ENCODE data around the gene EDA.

EDA gene

DNA sequence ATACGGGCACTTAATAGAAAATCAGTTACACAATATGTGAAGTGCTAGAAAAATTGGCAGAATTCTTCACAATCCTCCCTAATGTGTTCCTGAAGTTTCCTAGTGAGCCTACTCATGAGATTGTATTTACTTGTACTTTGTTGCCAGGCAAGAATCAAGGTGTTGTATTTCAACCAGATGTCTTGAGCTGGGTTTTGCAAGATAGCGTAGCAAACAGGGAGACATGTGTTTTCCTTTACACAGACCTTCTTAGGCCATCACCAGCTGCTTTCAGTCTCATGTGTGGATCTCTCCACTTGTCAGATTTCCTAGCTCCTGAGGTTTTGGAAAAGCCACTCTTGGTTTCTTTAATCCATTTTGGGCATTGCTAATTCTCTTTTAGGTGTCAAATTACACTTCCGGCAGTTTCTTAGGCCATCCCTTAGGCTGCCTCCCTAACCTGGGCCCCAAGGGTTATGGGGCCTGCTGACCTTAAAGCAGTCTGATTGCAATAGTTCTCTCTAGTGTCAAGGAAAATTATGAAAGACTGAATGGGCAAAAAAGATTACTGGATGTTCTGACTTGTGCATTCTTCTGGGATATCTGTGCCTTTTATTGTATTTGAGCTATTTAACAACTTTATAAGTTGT, 12.2 kb upstream of the EDA start:
- no peak overlapping the region for H3K14ac ChIP-seq (ENCODE audit: low read length)
- no peak overlapping the region for H3K4ac ChIP-seq (ENCODE audit: low read length)
- no peak overlapping the region for H2BK5ac ChIP-seq (ENCODE audit: low read length)
- no peak overlapping the region for H4K8ac ChIP-seq (ENCODE audit: low read depth, low read length)
- no peaks in the 10 kb centered on the region for H3K9me3 ChIP-seq (replicated peaks in 1 of 2; ENCODE audit: control insufficient read depth in 2 of 2, insufficient read depth in 1 of 2, low read depth in 1 of 2, low read length in 2 of 2)
- peak overlapping the region; percentile 46 for H2AFZ ChIP-seq (ENCODE audit: low read length)
- no peaks in the 10 kb centered on the region for H3K36me3 ChIP-seq (replicated peaks in 1 of 2; ENCODE audit: control insufficient read depth in 2 of 2, insufficient read depth in 2 of 2, low read length in 2 of 2)
- H3K79me1 ChIP-seq (ENCODE audit: low read depth, low read length): no peaks in the 10 kb centered on the region
- H3K27ac ChIP-seq (replicated peaks; ENCODE audit: low read length): no peak overlapping the region
- H4K91ac ChIP-seq (ENCODE audit: low read depth, low read length, poor library complexity): no peak overlapping the region
- peaks cover 0 to 12% (median 0%) of the 10 kb centered on the region in 3 experiments for H3K27me3 ChIP-seq (ENCODE audit: control insufficient read depth in 3 of 3, insufficient read depth in 3 of 3, low read depth in 1 of 3, low read length in 3 of 3)
- no CpG with 5 or more reads among the region's 3 CpGs for WGBS, 2 donors (ENCODE audit: extremely low coverage in 2 of 2, insufficient read length in 2 of 2, insufficient replicate concordance in 1 of 2)
- no peak overlapping the region for H2AK5ac ChIP-seq (ENCODE audit: low read depth, low read length)
- no peak overlapping the region for H3K4me3 ChIP-seq (ENCODE audit: low read length in 2 of 2)
- H3K23ac ChIP-seq (ENCODE audit: low read depth, low read length, poor library complexity): no peak overlapping the region
- H3K9ac ChIP-seq (ENCODE audit: low read depth, low read length, poor library complexity): no peak overlapping the region
- no peak overlapping the region for H2BK12ac ChIP-seq (ENCODE audit: low read length)
- no peak overlapping the region for H3K18ac ChIP-seq (ENCODE audit: low read length)
- no peak overlapping the region for H2BK120ac ChIP-seq (ENCODE audit: low read depth, low read length)
- no peak overlapping the region for H2BK15ac ChIP-seq (ENCODE audit: low read length)
- H3K4me2 ChIP-seq (ENCODE audit: insufficient read depth, low read length, poor library complexity, severe bottlenecking): no peak overlapping the region
- no peak for DNase-seq (ENCODE audit: low spot score)
- peaks cover 0 to 3% of the 10 kb centered on the region in 2 donors for H3K4me1 ChIP-seq (ENCODE audit: control insufficient read depth in 2 of 2, insufficient read depth in 1 of 2, low read depth in 1 of 2, low read length in 2 of 2)

- Histone ChIP-seq H3K4me3 (ENCODE audit: low read length in 2 of 2) (no peak overlapping the region), H3K27ac (replicated peaks; ENCODE audit: low read length) (no peak overlapping the region), H4K8ac (ENCODE audit: low read depth, low read length) (no peak overlapping the region), H2BK5ac (ENCODE audit: low read length) (no peak overlapping the region), H3K18ac (ENCODE audit: low read length) (no peak overlapping the region), H3K23ac (ENCODE audit: low read depth, low read length, poor library complexity) (no peak overlapping the region), H3K4me1 (ENCODE audit: control insufficient read depth in 2 of 2, insufficient read depth in 1 of 2, low read depth in 1 of 2, low read length in 2 of 2) (peaks cover 0 to 3% of the 10 kb centered on the region in 2 donors), H2BK12ac (ENCODE audit: low read length) (no peak overlapping the region), H2BK120ac (ENCODE audit: low read depth, low read length) (no peak overlapping the region), H2AK5ac (ENCODE audit: low read depth, low read length) (no peak overlapping the region), H2BK15ac (ENCODE audit: low read length) (no peak overlapping the region), H3K79me1 (ENCODE audit: low read depth, low read length) (no peaks in the 10 kb centered on the region), H3K27me3 (ENCODE audit: control insufficient read depth in 3 of 3, insufficient read depth in 3 of 3, low read depth in 1 of 3, low read length in 3 of 3) (peaks cover 0 to 16% (median 0%) of the 10 kb centered on the region in 3 experiments), H3K9ac (ENCODE audit: low read depth, low read length, poor library complexity) (no peak overlapping the region), H2AFZ (ENCODE audit: low read length) (no peak overlapping the region), H4K91ac (ENCODE audit: low read depth, low read length, poor library complexity) (no peak overlapping the region), H3K14ac (ENCODE audit: low read length) (no peak overlapping the region), H3K4ac (ENCODE audit: low read length) (no peak overlapping the region), H3K9me3 (replicated peaks in 1 of 2; ENCODE audit: control insufficient read depth in 2 of 2, insufficient read depth in 1 of 2, low read depth in 1 of 2, low read length in 2 of 2) (no peaks in the 10 kb centered on the region), H3K4me2 (ENCODE audit: insufficient read depth, low read length, poor library complexity, severe bottlenecking) (no peak overlapping the region), H3K36me3 (replicated peaks in 1 of 2; ENCODE audit: control insufficient read depth in 2 of 2, insufficient read depth in 2 of 2, low read length in 2 of 2) (no peaks in the 10 kb centered on the region)
- DNase-seq (ENCODE audit: low spot score): no peak
- no CpG with 5 or more reads among the region's 4 CpGs for WGBS, 2 donors (ENCODE audit: extremely low coverage in 2 of 2, insufficient read length in 2 of 2, insufficient replicate concordance in 1 of 2)
Observed at GRCh38 chrX:69605521-69605920, 10.4 kb upstream of the EDA start.

DNA sequence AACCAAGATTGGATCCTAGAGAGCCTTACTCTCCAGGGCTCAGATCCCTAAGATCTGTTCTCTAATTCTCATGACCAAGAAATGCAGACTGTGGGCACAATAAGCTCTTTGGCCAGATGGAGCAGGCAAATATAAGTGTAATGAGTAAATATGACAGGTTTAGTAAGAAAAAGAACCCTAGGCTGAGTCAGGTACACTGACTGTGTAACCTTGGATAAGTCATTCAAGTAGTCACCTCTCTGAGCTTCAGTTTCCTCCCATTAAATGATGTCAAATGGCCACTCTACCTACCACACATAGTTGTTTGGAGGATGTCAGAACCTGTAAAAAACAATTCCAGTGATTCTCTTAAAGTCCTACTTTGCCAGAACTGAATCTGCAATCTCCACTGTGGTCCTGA, 8.3 kb upstream of the EDA start:
- H3K4me3 ChIP-seq (ENCODE audit: low read length in 2 of 2): no peak overlapping the region
- no peak overlapping the region for H2BK12ac ChIP-seq (ENCODE audit: low read length)
- H2BK5ac ChIP-seq (ENCODE audit: low read length): no peak overlapping the region
- DNase-seq (ENCODE audit: low spot score): no peak
- H2BK15ac ChIP-seq (ENCODE audit: low read length): no peak overlapping the region
- no peak overlapping the region for H4K91ac ChIP-seq (ENCODE audit: low read depth, low read length, poor library complexity)
- no peaks in the 10 kb centered on the region for H3K9me3 ChIP-seq (replicated peaks in 1 of 2; ENCODE audit: control insufficient read depth in 2 of 2, insufficient read depth in 1 of 2, low read depth in 1 of 2, low read length in 2 of 2)
- H4K8ac ChIP-seq (ENCODE audit: low read depth, low read length): no peak overlapping the region
- no peak overlapping the region for H3K23ac ChIP-seq (ENCODE audit: low read depth, low read length, poor library complexity)
- no peaks in the 10 kb centered on the region for H3K36me3 ChIP-seq (replicated peaks in 1 of 2; ENCODE audit: control insufficient read depth in 2 of 2, insufficient read depth in 2 of 2, low read length in 2 of 2)
- H3K79me1 ChIP-seq (ENCODE audit: low read depth, low read length): no peaks in the 10 kb centered on the region
- no peak overlapping the region for H3K4me2 ChIP-seq (ENCODE audit: insufficient read depth, low read length, poor library complexity, severe bottlenecking)
- no peak overlapping the region for H3K27ac ChIP-seq (replicated peaks; ENCODE audit: low read length)
- no peak overlapping the region for H2BK120ac ChIP-seq (ENCODE audit: low read depth, low read length)
- no peak overlapping the region for H3K4ac ChIP-seq (ENCODE audit: low read length)
- no peak overlapping the region for H3K9ac ChIP-seq (ENCODE audit: low read depth, low read length, poor library complexity)
- no peak overlapping the region for H2AFZ ChIP-seq (ENCODE audit: low read length)
- no peak overlapping the region for H3K14ac ChIP-seq (ENCODE audit: low read length)
- H2AK5ac ChIP-seq (ENCODE audit: low read depth, low read length): no peak overlapping the region
- peaks cover 0 to 9% (median 0%) of the 10 kb centered on the region in 3 experiments for H3K27me3 ChIP-seq (ENCODE audit: control insufficient read depth in 3 of 3, insufficient read depth in 3 of 3, low read depth in 1 of 3, low read length in 3 of 3)
- no peak overlapping the region for H3K18ac ChIP-seq (ENCODE audit: low read length)
- H3K4me1 ChIP-seq (ENCODE audit: control insufficient read depth in 2 of 2, insufficient read depth in 1 of 2, low read depth in 1 of 2, low read length in 2 of 2): peaks cover 0 to 3% of the 10 kb centered on the region in 2 donors

DNA sequence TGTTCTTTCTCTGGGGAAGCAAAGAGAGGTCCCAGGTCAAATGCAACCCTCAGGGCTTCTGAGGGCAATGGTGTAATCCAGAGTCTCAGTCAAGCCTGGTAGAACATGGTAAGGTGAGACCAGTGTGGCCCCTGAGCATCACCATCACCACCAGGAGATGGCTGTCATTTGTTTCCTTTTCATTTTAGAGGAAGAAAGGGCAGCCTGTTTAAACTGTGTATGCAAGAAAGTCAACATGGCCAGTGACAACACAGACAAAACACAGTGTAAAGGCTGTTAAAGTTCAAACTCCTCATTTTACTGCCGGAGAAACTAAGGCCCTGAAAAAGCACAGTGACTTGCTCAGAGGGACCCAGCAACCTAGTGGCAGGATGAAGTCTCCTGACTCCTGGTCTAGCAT, 2.0 kb upstream of the EDA start:
- H2BK5ac ChIP-seq (ENCODE audit: low read length): no peak overlapping the region
- no peak overlapping the region for H3K4me3 ChIP-seq (ENCODE audit: low read length in 2 of 2)
- no peak overlapping the region for H3K14ac ChIP-seq (ENCODE audit: low read length)
- H2BK120ac ChIP-seq (ENCODE audit: low read depth, low read length): no peak overlapping the region
- no peak overlapping the region for H4K8ac ChIP-seq (ENCODE audit: low read depth, low read length)
- H2AFZ ChIP-seq (ENCODE audit: low read length): no peak overlapping the region
- H3K4me2 ChIP-seq (ENCODE audit: insufficient read depth, low read length, poor library complexity, severe bottlenecking): no peak overlapping the region
- H3K9ac ChIP-seq (ENCODE audit: low read depth, low read length, poor library complexity): no peak overlapping the region
- no peaks in the 10 kb centered on the region for H3K9me3 ChIP-seq (replicated peaks in 1 of 2; ENCODE audit: control insufficient read depth in 2 of 2, insufficient read depth in 1 of 2, low read depth in 1 of 2, low read length in 2 of 2)
- no peak overlapping the region for H3K18ac ChIP-seq (ENCODE audit: low read length)
- H2BK12ac ChIP-seq (ENCODE audit: low read length): no peak overlapping the region
- no peak overlapping the region for H2BK15ac ChIP-seq (ENCODE audit: low read length)
- peaks cover 0 to 31% (median 6%) of the 10 kb centered on the region in 3 experiments for H3K27me3 ChIP-seq (ENCODE audit: control insufficient read depth in 3 of 3, insufficient read depth in 3 of 3, low read depth in 1 of 3, low read length in 3 of 3)
- no peak overlapping the region for H3K27ac ChIP-seq (replicated peaks; ENCODE audit: low read length)
- DNase-seq (ENCODE audit: low spot score): no peak
- no CpG with 5 or more reads among the region's 1 CpG for whole genome bisulfite sequencing, 2 donors (ENCODE audit: extremely low coverage in 2 of 2, insufficient read length in 2 of 2, insufficient replicate concordance in 1 of 2)
- no peaks in the 10 kb centered on the region for H3K36me3 ChIP-seq (replicated peaks in 1 of 2; ENCODE audit: control insufficient read depth in 2 of 2, insufficient read depth in 2 of 2, low read length in 2 of 2)
- H2AK5ac ChIP-seq (ENCODE audit: low read depth, low read length): no peak overlapping the region
- no peak overlapping the region for H3K23ac ChIP-seq (ENCODE audit: low read depth, low read length, poor library complexity)
- no peak overlapping the region for H3K4ac ChIP-seq (ENCODE audit: low read length)
- H3K4me1 ChIP-seq (ENCODE audit: control insufficient read depth in 2 of 2, insufficient read depth in 1 of 2, low read depth in 1 of 2, low read length in 2 of 2): peaks cover 0 to 1% of the 10 kb centered on the region in 2 donors
- no peaks in the 10 kb centered on the region for H3K79me1 ChIP-seq (ENCODE audit: low read depth, low read length)
- no peak overlapping the region for H4K91ac ChIP-seq (ENCODE audit: low read depth, low read length, poor library complexity)

Data from neuronal stem cell (in vitro differentiated cells).